ENCODE data around the gene ADK. TPM values are rescaled to one million over a fixed set of nuclear protein-coding genes. Genes with fewer than 3 reads are reported as not detected.
"Not testable (repeated sequence)": the region's sequence is repeated elsewhere in the genome, so short reads cannot be mapped to it uniquely, and the experiment has no call there.

ADK gene
- total RNA-seq, 2 donors from 2014 or later, result 34.7 to 36.8 TPM

DNA sequence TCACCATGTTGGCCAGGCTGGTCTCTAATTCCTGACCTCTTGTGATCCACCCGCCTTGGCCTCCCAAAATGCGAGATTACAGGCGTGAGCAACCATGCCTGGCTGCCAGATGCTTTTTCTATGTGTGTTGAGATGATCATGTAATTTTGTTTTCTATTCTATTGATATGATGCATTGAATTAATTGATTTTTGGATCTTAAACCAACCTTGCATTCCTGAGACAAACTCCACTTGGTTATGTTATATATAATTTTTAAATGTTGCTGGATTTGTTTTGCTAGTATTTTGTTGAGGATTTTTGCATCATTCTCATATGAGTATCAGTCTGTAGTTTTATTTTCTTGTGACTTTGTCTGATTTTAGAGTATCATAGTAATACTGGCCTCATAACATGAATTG, 192.8 kb downstream of the ADK start:
- Mint-ChIP-seq H3K27me3 (no peaks in the 10 kb centered on the region), H3K4me1 (no peaks in the 10 kb centered on the region), H3K27ac (no peak overlapping the region), H3K4me3 (no peak overlapping the region), H3K36me3 (ENCODE audit: low read depth) (peaks cover 5% of the 10 kb centered on the region)
- no peak for ATAC-seq
- H3K9me3 ChIP-seq (ENCODE audit: control insufficient read depth, low read length, poor library complexity, severe bottlenecking), result no peaks in the 10 kb centered on the region
- no peak for DNase-seq

GRCh38 chr10:74344306-74344705, 193.3 kb downstream of the ADK start:
- Mint-ChIP-seq H3K4me3 (no peak overlapping the region), H3K36me3 (ENCODE audit: low read depth) (peaks cover 3% of the 10 kb centered on the region), H3K27me3 (no peaks in the 10 kb centered on the region), H3K4me1 (no peaks in the 10 kb centered on the region), H3K27ac (no peak overlapping the region)
- no peak for ATAC-seq
- no peak for DNase-seq
- no peaks in the 10 kb centered on the region for H3K9me3 ChIP-seq (ENCODE audit: control insufficient read depth, low read length, poor library complexity, severe bottlenecking)

- ATAC-seq, result no peak
- no peak overlapping the region for H3K27ac Mint-ChIP-seq
- no peaks in the 10 kb centered on the region for H3K36me3 Mint-ChIP-seq (ENCODE audit: low read depth)
Observed at GRCh38 chr10:74347522-74347921, 196.5 kb downstream of the ADK start.

GRCh38 chr10:74353021-74353420, 202.0 kb downstream of the ADK start:
- not testable (repeated sequence) for H3K36me3 Mint-ChIP-seq (ENCODE audit: low read depth); H3K27me3 Mint-ChIP-seq

More at GRCh38 chr10:74347522-74347921, 196.5 kb downstream of the ADK start:
- H3K9me3 ChIP-seq (ENCODE audit: control insufficient read depth, low read length, poor library complexity, severe bottlenecking), result no peaks in the 10 kb centered on the region
- no peak overlapping the region for H3K4me3 Mint-ChIP-seq
- H3K27me3 Mint-ChIP-seq, result no peaks in the 10 kb centered on the region
- no peak for DNase-seq
- no peaks in the 10 kb centered on the region for H3K4me1 Mint-ChIP-seq

DNA sequence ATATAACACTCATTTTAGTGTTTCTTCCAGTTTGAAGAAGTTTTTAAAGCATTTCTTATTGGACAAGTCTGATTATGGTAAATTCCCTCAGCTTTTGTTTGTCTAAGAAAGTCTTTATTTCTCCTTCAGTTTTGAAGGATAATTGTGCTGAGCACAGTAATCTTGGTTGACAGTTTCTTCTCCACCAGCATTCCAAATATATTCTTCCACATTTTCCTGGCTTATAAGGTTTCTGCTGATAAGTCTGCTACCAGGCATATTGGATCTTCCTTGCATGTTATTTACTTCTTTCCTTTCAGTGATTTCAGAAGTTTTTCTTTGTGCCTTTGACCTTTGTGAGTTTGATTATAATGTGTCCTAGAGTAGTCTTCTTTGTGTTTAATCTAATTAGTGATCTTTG, 210.7 kb downstream of the ADK start:
- Mint-ChIP-seq H3K36me3 (ENCODE audit: low read depth) (peaks cover 10% of the 10 kb centered on the region), H3K4me1 (peaks cover 9% of the 10 kb centered on the region), H3K27me3 (no peaks in the 10 kb centered on the region), H3K27ac (no peak overlapping the region), H3K4me3 (no peak overlapping the region)
- DNase-seq (no peak), ATAC-seq (no peak)
- H3K9me3 ChIP-seq (ENCODE audit: control insufficient read depth, low read length, poor library complexity, severe bottlenecking), result peaks cover 4% of the 10 kb centered on the region

More at GRCh38 chr10:74353021-74353420, 202.0 kb downstream of the ADK start:
- H3K27ac Mint-ChIP-seq; H3K4me1 Mint-ChIP-seq; ATAC-seq; DNase-seq; H3K9me3 ChIP-seq (ENCODE audit: control insufficient read depth, low read length, poor library complexity, severe bottlenecking); H3K4me3 Mint-ChIP-seq: not testable (repeated sequence)

- Mint-ChIP-seq H3K4me3 (no peak overlapping the region), H3K27ac (no peak overlapping the region), H3K36me3 (ENCODE audit: low read depth) (peaks cover 10% of the 10 kb centered on the region), H3K4me1 (peaks cover 9% of the 10 kb centered on the region), H3K27me3 (no peaks in the 10 kb centered on the region)
- no peak for DNase-seq
- H3K9me3 ChIP-seq (ENCODE audit: control insufficient read depth, low read length, poor library complexity, severe bottlenecking), result peaks cover 4% of the 10 kb centered on the region
- no peak for ATAC-seq
Observed at GRCh38 chr10:74363727-74364126, 212.7 kb downstream of the ADK start.

GRCh38 chr10:74365109-74365508, 214.1 kb downstream of the ADK start:
- H3K4me3 Mint-ChIP-seq, result no peak overlapping the region
- H3K9me3 ChIP-seq (ENCODE audit: control insufficient read depth, low read length, poor library complexity, severe bottlenecking), result peaks cover 4% of the 10 kb centered on the region
- H3K27me3 Mint-ChIP-seq, result no peaks in the 10 kb centered on the region
- peaks cover 9% of the 10 kb centered on the region for H3K4me1 Mint-ChIP-seq
- ATAC-seq (no peak), DNase-seq (no peak)
- H3K27ac Mint-ChIP-seq, result no peak overlapping the region
- peaks cover 10% of the 10 kb centered on the region for H3K36me3 Mint-ChIP-seq (ENCODE audit: low read depth)

GRCh38 chr10:74371696-74372095, 220.7 kb downstream of the ADK start:
- Mint-ChIP-seq H3K27ac (no peak overlapping the region), H3K4me1 (peaks cover 3% of the 10 kb centered on the region), H3K4me3 (no peak overlapping the region), H3K36me3 (ENCODE audit: low read depth) (peaks cover 10% of the 10 kb centered on the region), H3K27me3 (no peaks in the 10 kb centered on the region)
- ATAC-seq (no peak), DNase-seq (no peak)
- H3K9me3 ChIP-seq (ENCODE audit: control insufficient read depth, low read length, poor library complexity, severe bottlenecking), result no peaks in the 10 kb centered on the region

DNA sequence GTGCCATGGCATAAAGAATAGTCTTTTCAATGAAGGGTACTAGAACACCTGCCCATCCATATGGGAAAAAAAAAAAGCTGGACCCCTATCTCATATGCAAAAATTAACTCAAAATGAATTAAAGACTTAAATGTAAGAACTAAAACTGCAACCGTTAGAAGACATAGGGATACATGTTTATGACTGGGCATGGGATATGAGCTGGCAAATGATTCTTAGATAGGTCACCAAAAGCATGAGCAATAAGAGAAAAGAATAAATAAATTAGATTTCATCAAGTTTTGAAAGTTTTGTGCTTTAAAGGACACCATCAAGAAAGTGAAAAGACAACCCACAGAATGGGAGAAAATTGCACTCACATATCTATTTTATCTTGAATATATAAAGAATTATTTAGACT, 222.0 kb downstream of the ADK start:
- ATAC-seq, result no peak
- peaks cover 5% of the 10 kb centered on the region for H3K4me1 Mint-ChIP-seq
- H3K36me3 Mint-ChIP-seq (ENCODE audit: low read depth), result peaks cover 10% of the 10 kb centered on the region
- H3K4me3 Mint-ChIP-seq, result no peak overlapping the region
- no peak for DNase-seq
- H3K9me3 ChIP-seq (ENCODE audit: control insufficient read depth, low read length, poor library complexity, severe bottlenecking), result no peaks in the 10 kb centered on the region
- H3K27me3 Mint-ChIP-seq, result no peaks in the 10 kb centered on the region
- no peak overlapping the region for H3K27ac Mint-ChIP-seq

DNA sequence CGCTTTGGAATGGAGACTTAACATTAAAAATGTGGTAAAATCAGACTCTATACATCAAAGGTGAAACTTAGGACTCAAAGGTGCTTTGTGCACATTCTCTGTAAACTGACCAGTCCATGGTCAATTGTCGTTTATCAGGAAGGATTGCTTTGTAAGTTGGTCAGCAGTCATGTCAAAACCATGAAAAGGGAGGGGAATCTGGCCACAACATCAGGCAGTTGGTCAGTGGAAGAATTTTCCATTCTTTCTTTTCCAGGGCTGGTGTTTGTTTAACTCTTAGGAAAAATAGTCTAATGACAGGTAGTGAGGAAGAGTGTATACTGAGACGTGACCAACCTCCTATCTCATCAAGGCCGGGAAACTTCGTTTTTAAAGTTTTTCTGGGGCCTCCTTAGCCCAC, 226.5 kb downstream of the ADK start:
- Mint-ChIP-seq H3K4me3 (no peak overlapping the region), H3K4me1 (peaks cover 15% of the 10 kb centered on the region), H3K36me3 (ENCODE audit: low read depth) (peaks cover 4% of the 10 kb centered on the region), H3K27ac (no peak overlapping the region), H3K27me3 (no peaks in the 10 kb centered on the region)
- DNase-seq, result no peak
- no peaks in the 10 kb centered on the region for H3K9me3 ChIP-seq (ENCODE audit: control insufficient read depth, low read length, poor library complexity, severe bottlenecking)
- no peak for ATAC-seq

- peaks cover 24% of the 10 kb centered on the region for H3K4me1 Mint-ChIP-seq
- no peaks in the 10 kb centered on the region for H3K27me3 Mint-ChIP-seq
- peaks cover 3% of the 10 kb centered on the region for H3K36me3 Mint-ChIP-seq (ENCODE audit: low read depth)
- no peak overlapping the region for H3K27ac Mint-ChIP-seq
- H3K9me3 ChIP-seq (ENCODE audit: control insufficient read depth, low read length, poor library complexity, severe bottlenecking), result no peaks in the 10 kb centered on the region
- H3K4me3 Mint-ChIP-seq, result no peak overlapping the region
- DNase-seq, result no peak
- ATAC-seq, result no peak
Observed at GRCh38 chr10:74379474-74379873, 228.5 kb downstream of the ADK start.

DNA sequence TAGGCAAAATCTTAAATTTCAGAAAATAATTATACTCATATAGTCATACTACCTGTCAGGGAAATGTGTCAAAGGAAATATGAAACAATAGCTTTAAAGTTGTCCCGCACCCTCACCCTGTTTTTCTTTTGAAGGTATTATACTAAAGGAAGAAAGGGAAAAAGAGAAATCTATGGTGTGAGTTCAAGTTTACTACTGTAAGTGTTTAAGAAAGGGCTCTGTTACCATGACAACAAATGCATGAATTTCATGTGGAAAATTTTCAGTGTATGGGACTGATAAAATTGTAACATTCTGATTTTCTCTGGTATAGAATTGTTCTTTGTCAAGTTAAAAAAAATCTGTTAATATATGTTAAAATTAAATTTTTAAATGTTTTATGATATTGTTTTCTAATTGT, 229.8 kb downstream of the ADK start:
- no peaks in the 10 kb centered on the region for H3K36me3 Mint-ChIP-seq (ENCODE audit: low read depth)
- no peak for DNase-seq
- H3K27ac Mint-ChIP-seq, result no peak overlapping the region
- no peak for ATAC-seq
- peaks cover 29% of the 10 kb centered on the region for H3K4me1 Mint-ChIP-seq
- no peaks in the 10 kb centered on the region for H3K9me3 ChIP-seq (ENCODE audit: control insufficient read depth, low read length, poor library complexity, severe bottlenecking)
- no peak overlapping the region for H3K4me3 Mint-ChIP-seq
- H3K27me3 Mint-ChIP-seq, result no peaks in the 10 kb centered on the region

GRCh38 chr10:74381291-74381853, 230.4 kb downstream of the ADK start:
- no peaks in the 10 kb centered on the region for H3K9me3 ChIP-seq (ENCODE audit: control insufficient read depth, low read length, poor library complexity, severe bottlenecking)
- ATAC-seq, result no peak
- Mint-ChIP-seq H3K27ac (no peak overlapping the region), H3K36me3 (ENCODE audit: low read depth) (peaks cover under 1% of the 10 kb centered on the region), H3K4me3 (no peak overlapping the region), H3K27me3 (no peaks in the 10 kb centered on the region), H3K4me1 (peaks cover 29% of the 10 kb centered on the region)
- DNase-seq, result no peak

DNA sequence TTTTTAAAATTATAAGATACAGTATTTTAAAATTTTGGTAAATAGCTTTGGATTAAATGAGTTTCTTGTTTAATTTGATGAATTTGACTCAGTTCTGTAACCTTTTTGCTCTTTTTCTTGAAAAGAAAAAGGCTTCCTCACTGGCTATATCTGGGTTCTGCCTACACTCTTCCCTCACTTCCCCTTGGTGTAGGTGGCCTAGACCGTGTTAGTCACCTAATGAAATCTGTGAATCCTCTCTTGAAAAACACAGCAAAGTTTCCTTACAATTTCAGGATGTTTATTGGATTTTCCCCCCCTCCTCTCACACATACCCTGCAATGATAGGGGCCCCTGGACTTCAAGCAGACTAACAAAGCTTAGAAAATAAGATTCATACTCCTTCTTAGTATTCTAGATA, 231.6 kb downstream of the ADK start:
- Mint-ChIP-seq H3K4me3 (no peak overlapping the region), H3K27me3 (no peaks in the 10 kb centered on the region), H3K36me3 (ENCODE audit: low read depth) (peaks cover 2% of the 10 kb centered on the region), H3K4me1 (peaks cover 27% of the 10 kb centered on the region), H3K27ac (no peak overlapping the region)
- no peak for DNase-seq
- no peak for ATAC-seq
- H3K9me3 ChIP-seq (ENCODE audit: control insufficient read depth, low read length, poor library complexity, severe bottlenecking), result no peaks in the 10 kb centered on the region

Measured in T-helper 17 cell (primary cell).